Endothelial cell (in vitro differentiated cells): ENCODE measurements around the gene FUBP3. TPM values are rescaled to one million over a fixed set of nuclear protein-coding genes. Genes with fewer than 3 reads are reported as not detected.

ENCODE experiments used
- DNase-seq: peaks from one replicate; pipeline ENCODE4 v3.0.0; 2021; ENCODE audit warnings: low spot score
- H3K27ac Mint-ChIP-seq: one replicate; pipeline ENCODE4 v1.8.0; 2021; ENCODE audit warnings: mixed read lengths, inconsistent platforms; ENCODE audit not compliant: unreplicated experiment
- H3K27me3 Mint-ChIP-seq: one replicate; pipeline ENCODE4 v1.8.0; 2021; ENCODE audit warnings: mild to moderate bottlenecking, moderate library complexity, mixed read lengths, inconsistent platforms; ENCODE audit not compliant: unreplicated experiment
- H3K36me3 Mint-ChIP-seq: one replicate; pipeline ENCODE4 v1.8.0; 2021; ENCODE audit warnings: mild to moderate bottlenecking, low read depth, mixed read lengths, inconsistent platforms; ENCODE audit not compliant: unreplicated experiment
- H3K4me1 Mint-ChIP-seq: one replicate; pipeline ENCODE4 v1.8.0; 2021; ENCODE audit warnings: mild to moderate bottlenecking, mixed read lengths, inconsistent platforms; ENCODE audit not compliant: unreplicated experiment
- H3K4me3 Mint-ChIP-seq: one replicate; pipeline ENCODE4 v1.8.0; 2021; ENCODE audit warnings: mild to moderate bottlenecking, mixed read lengths, inconsistent platforms; ENCODE audit not compliant: unreplicated experiment
- H3K9me3 Mint-ChIP-seq: one replicate; pipeline ENCODE4 v1.8.0; 2021; ENCODE audit warnings: mixed read lengths, inconsistent platforms; ENCODE audit not compliant: unreplicated experiment
- CTCF ChIP-seq: fragments of 200-600 bp; sonication (generic); IDR thresholded peaks from one replicate; pipeline ENCODE4 v1.5.0; 2021; ENCODE audit warnings: antibody characterized with exemption; ENCODE audit not compliant: unreplicated experiment
- total RNA-seq: library from RNA; stranded (reverse); fragmentation: NEBNext Ultra II Directional; extraction: Animal tissue kit (Norgen Biotek cat#: 25700); gene quantifications from one replicate; pipeline ENCODE4 v1.2.1, GENCODE V29; 2021; ENCODE audit not compliant: unreplicated experiment

FUBP3 gene
- total RNA-seq, 1 donor from 2014 or later = 61.9 TPM

- H3K27ac Mint-ChIP-seq = no peak overlapping the region
- H3K9me3 Mint-ChIP-seq = no peaks in the 10 kb centered on the region
- no peaks in the 10 kb centered on the region for H3K4me1 Mint-ChIP-seq
- no peak for DNase-seq
- H3K4me3 Mint-ChIP-seq = no peak overlapping the region
- no peak for TF ChIP-seq CTCF
- H3K27me3 Mint-ChIP-seq = peaks cover 11% of the 10 kb centered on the region
- no peaks in the 10 kb centered on the region for H3K36me3 Mint-ChIP-seq
Measured at GRCh38 chr9:130677252-130677651, 97.9 kb downstream of the FUBP3 start.

GRCh38 chr9:130680836-130681768 is 101.7 kb downstream of the FUBP3 start:
- Mint-ChIP-seq H3K9me3 (no peaks in the 10 kb centered on the region), H3K27me3 (peaks cover 16% of the 10 kb centered on the region), H3K4me1 (no peaks in the 10 kb centered on the region), H3K4me3 (peak overlapping the region; percentile 47), H3K27ac (no peak overlapping the region), H3K36me3 (peaks cover 3% of the 10 kb centered on the region)
- peak; percentile 65 for DNase-seq
- TF ChIP-seq CTCF = no peak

GRCh38 chr9:130681769-130682420 is 102.5 kb downstream of the FUBP3 start:
- H3K36me3 Mint-ChIP-seq = peaks cover 3% of the 10 kb centered on the region
- TF ChIP-seq CTCF = no peak
- H3K4me1 Mint-ChIP-seq = no peaks in the 10 kb centered on the region
- no peak for DNase-seq
- peaks cover 13% of the 10 kb centered on the region for H3K27me3 Mint-ChIP-seq
- no peak overlapping the region for H3K4me3 Mint-ChIP-seq
- no peak overlapping the region for H3K27ac Mint-ChIP-seq
- H3K9me3 Mint-ChIP-seq = no peaks in the 10 kb centered on the region

- peak overlapping the region; percentile 52 for H3K4me3 Mint-ChIP-seq
- no peak overlapping the region for H3K27ac Mint-ChIP-seq
- H3K4me1 Mint-ChIP-seq = no peaks in the 10 kb centered on the region
- DNase-seq = peak; percentile 77
- TF ChIP-seq CTCF = peak; percentile 77
- H3K27me3 Mint-ChIP-seq = peaks cover 13% of the 10 kb centered on the region
- H3K36me3 Mint-ChIP-seq = peaks cover 3% of the 10 kb centered on the region
- H3K9me3 Mint-ChIP-seq = no peaks in the 10 kb centered on the region
Measured at GRCh38 chr9:130682421-130683121, 103.2 kb downstream of the FUBP3 start.
